Measurements from ENCODE around the gene KCNAB1.

The KCNAB1 gene

DNA sequence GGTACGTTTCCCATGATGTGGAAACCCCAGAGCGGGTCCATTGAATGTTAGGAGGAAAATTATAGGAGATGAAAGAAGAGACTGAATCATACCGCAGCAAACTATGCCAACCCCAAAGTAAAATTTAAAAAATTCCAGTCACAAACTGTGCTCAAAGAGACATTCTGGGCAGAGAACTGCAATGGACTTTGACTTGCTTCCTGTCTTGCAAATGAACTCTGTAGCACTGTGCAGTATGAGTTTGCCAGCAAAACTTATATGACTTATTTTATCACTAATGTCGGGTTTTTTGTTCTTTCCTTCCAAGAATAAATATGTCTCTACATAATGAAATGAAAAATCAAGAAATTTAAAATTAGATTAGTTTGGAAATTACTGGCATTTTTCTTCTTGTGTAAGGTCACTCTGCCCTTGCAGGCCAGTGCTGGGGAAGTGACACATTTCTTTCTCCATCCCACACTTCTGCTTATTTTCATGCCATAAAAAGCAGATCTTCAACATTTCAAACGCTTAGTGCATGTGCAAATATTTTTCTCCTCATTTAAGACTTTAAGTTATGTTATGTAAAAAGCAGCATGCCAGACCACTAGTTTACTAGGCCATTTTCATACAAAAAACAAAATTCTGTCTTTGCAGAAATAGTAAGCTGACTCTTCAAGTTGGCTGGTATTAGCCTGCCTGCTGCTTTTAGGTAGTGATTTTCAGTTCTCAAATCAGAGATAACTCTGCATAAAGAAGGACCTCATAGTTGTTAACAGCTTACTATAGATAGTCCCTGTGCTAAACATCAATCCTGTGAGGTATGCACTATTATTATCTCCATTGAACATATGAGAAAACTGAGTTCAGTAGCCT, 466.8 kb downstream of the KCNAB1 start:
- no peak for DNase-seq

DNA sequence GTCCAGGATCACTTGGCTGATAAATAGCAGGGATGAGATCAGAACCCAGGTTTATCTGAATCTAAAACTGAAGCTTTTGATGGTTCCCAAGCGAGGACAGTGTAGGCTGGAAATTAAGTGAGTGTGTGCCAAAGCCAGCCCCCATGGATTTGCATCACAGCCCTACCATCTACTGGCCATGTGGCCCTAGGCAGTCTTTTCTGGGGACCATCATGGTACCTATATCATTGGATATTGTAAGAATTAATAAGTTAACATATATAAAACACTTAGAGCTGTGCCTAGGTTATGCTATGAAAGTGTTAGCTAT, 467.3 kb downstream of the KCNAB1 start:
- DNase-seq = no peak

All from stimulated activated CD4-positive, alpha-beta T cell treated with anti-CD3 and anti-CD28 coated beads, Interleukin-2, amount 100 ng/mL, for 48 hours (primary cell).